Bronchial epithelial cell (primary cell): ENCODE results near the gene ATP9A. TPM values are rescaled to one million over a fixed set of nuclear protein-coding genes. Genes with fewer than 3 reads are reported as not detected.

Source experiments
- DNase-seq: peaks from one replicate; pipeline ENCODE4 v3.0.0-alpha.2; 2010; ENCODE audit warnings: low read depth
- FAIRE-seq: peaks from 2 replicates; lab custom pipeline; 2011; peaks lifted over from hg19 to GRCh38; lab: Jason Lieb, UNC
- H3K27me3 ChIP-seq: 2 replicates; pipeline ENCODE4 v1.5.1; 2011; ENCODE audit warnings: low read length; ENCODE audit not compliant: control insufficient read depth, insufficient read depth
- H3K36me3 ChIP-seq: 2 replicates; pipeline ENCODE4 v1.5.1; 2011; ENCODE audit warnings: low read length; ENCODE audit not compliant: control insufficient read depth, insufficient read depth
- H3K4me3 ChIP-seq: 2 replicates; pipeline ENCODE4 v1.5.1; 2011; ENCODE audit warnings: mild to moderate bottlenecking, low read depth, low read length, control low read depth
- total RNA-seq: library from RNA; depleted of rRNA; stranded (reverse); fragments of >200 nt; gene quantifications from 2 replicates; pipeline ENCODE4 v1.2.1, GENCODE V29; 2014
- TF ChIP-seq, protein P1 (sequence below): IDR thresholded peaks from 2 replicates; pipeline ENCODE4 v1.5.1; 2011; ENCODE audit warnings: mild to moderate bottlenecking, moderate library complexity, low read length, control low read depth, inconsistent platforms; ENCODE audit not compliant: insufficient read depth, severe bottlenecking

ATP9A gene
- total RNA-seq, 1 donor from 2014 or later: 26.3 TPM

DNA sequence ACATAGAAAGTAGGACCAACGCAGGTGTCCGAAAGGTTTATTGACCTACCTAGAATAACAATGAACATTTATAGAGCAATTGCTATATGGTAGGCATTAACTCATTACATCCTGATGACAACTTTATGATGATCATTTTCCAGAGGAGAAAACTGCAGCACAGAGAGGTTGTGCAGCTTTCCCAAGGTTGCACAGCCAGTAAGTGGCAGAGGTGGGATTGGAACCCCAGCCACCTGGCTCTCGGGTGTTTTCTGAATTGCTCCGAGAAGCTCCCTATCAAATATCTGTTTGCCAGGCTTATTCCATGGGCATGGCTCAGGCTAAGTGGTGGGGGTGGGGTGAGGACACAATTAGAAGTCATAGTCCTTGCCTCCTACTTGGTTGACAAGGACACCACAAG lies 201.6 kb downstream of the ATP9A start:
- TF ChIP-seq, protein P1, sequence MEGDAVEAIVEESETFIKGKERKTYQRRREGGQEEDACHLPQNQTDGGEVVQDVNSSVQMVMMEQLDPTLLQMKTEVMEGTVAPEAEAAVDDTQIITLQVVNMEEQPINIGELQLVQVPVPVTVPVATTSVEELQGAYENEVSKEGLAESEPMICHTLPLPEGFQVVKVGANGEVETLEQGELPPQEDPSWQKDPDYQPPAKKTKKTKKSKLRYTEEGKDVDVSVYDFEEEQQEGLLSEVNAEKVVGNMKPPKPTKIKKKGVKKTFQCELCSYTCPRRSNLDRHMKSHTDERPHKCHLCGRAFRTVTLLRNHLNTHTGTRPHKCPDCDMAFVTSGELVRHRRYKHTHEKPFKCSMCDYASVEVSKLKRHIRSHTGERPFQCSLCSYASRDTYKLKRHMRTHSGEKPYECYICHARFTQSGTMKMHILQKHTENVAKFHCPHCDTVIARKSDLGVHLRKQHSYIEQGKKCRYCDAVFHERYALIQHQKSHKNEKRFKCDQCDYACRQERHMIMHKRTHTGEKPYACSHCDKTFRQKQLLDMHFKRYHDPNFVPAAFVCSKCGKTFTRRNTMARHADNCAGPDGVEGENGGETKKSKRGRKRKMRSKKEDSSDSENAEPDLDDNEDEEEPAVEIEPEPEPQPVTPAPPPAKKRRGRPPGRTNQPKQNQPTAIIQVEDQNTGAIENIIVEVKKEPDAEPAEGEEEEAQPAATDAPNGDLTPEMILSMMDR: no peak
- no peaks in the 10 kb centered on the region for H3K36me3 ChIP-seq
- no peak for FAIRE-seq
- H3K4me3 ChIP-seq: no peak overlapping the region
- no peak for DNase-seq
- H3K27me3 ChIP-seq: peaks cover 24% of the 10 kb centered on the region

- no peak for DNase-seq
- no peak overlapping the region for H3K4me3 ChIP-seq
- TF ChIP-seq, protein P1: no peak
- peaks cover 28% of the 10 kb centered on the region for H3K27me3 ChIP-seq
- no peak for FAIRE-seq
- no peaks in the 10 kb centered on the region for H3K36me3 ChIP-seq
Observed at GRCh38 chr20:51565298-51566144, 202.7 kb downstream of the ATP9A start.

- no peak for FAIRE-seq
- no peaks in the 10 kb centered on the region for H3K36me3 ChIP-seq
- TF ChIP-seq, protein P1: no peak
- H3K27me3 ChIP-seq: peaks cover 41% of the 10 kb centered on the region
- peak; percentile 60 for DNase-seq
- no peak overlapping the region for H3K4me3 ChIP-seq
Observed at GRCh38 chr20:51563486-51564332, 204.5 kb downstream of the ATP9A start.

DNA sequence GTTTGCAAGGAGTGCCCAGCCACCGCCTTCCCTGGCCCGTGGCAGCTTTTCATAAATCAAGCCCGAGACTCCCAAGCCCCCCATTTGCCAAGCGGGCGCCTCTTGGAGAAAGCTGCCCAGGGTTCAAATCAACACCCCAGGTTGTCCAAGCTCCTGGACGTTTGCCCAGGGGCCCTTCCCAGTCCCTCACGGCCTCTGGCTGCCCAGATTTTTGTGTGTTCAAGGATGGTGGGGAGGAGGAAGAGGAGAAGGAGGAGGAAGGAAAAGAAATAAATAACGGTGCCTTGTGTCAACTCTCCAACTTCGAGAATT lies 205.1 kb downstream of the ATP9A start:
- no peak overlapping the region for H3K4me3 ChIP-seq
- H3K27me3 ChIP-seq: peaks cover 41% of the 10 kb centered on the region
- no peak for FAIRE-seq

DNA sequence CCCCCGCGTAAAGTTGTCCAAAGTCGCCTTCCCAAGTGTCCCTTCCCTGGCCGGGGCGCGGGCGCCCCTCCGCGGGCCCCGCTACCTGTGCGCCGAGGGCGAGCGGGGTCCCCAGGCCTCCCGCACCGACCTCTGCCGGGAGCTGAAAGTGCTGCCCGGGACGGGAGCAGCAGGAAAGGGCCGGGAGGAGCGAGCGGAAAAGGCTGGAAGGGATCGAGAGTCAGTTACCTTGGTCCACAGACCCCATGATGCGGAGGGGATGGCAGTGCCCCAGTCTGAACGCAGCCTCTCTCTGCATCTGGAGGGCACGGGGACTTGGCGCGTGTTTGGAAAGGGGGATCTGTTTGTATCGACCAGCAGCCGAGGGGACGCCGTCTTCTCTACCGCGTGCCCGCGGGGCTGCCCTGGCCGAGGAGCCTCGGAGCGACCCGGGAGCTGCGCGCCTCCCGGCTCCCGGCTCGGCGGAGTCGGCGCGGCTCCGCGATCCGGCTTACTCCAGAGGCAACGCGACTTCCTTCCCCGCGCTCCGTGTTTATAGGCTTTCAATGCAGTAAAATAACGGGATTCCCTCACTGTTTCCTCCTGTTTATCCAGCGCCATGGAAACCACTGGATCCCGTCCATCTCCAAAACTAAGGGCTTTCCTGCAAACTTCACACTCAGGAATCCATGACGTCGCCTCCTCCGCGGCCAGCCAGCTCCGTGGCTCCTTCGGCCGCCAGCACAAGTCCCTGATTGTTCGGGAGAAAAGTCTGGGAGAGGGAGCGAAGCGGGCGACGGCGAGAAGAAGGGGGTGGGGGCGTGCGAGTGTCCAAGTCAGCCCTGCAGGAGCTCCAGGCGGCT lies 205.6 kb downstream of the ATP9A start:
- Histone ChIP-seq H3K4me3 (no peak overlapping the region), H3K27me3 (peaks cover 39% of the 10 kb centered on the region), H3K36me3 (no peaks in the 10 kb centered on the region)
- DNase-seq (peak; percentile 71), FAIRE-seq (no peak)
- TF ChIP-seq, protein P1: no peak

More for the DNA sequence above, 205.1 kb downstream of the ATP9A start:
- H3K36me3 ChIP-seq: no peaks in the 10 kb centered on the region
- TF ChIP-seq, protein P1: no peak
- DNase-seq: no peak
